Measurements from ENCODE around the gene LIPH. TPM values are rescaled to one million over a fixed set of nuclear protein-coding genes. Genes with fewer than 3 reads are reported as not detected.

LIPH gene
- total RNA-seq, 1 experiment from 2014 or later, result 14.8 TPM

DNA sequence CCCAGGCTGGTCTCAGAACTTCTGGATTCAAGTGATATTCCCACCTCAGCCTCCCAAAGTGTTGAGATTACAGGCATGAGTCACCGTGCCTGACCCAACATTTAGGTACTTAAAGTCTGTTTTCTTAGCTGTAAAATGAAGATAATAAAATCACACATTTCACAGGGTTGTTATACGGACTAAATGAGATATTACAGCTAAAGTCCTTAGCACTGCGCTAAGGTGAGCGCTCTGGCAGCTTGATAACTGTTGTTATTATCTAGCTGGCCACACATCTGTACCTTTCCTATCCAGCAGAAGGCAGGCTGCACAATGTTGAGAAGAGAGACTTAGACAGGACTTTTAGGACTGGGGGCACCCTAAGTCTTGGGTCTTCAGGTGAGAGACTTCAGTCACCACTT lies 2.7 kb upstream of the LIPH start:
- no peak for DNase-seq (ENCODE audit: low read depth)
- in situ Hi-C loops (cut with HindIII; ENCODE audit: low pct_unique_long_range_greater_than_20kb, low sequenced_read_pairs), result no loop called here

DNA sequence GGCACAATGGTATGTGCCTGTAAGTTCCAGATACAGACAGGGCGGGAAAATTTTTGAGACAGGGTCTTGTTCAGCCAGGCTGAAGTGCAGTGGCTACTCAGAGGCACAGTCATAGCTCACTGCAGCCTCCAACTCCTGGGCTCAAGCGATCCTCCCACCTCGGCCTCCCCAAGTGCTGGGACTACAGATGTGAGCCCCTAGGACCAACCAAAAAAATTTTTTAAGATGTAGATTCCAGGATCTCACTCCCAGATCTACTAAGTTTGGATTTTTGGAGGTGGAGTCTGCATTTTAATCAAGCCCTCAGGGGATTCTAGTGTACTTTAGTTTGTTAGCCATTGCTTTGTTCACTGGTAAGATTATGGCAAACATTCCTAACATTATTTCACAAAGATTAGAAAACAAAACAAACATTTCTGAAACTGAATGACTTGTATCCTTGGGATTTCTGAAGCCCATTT lies 2.7 kb downstream of the LIPH start:
- in situ Hi-C loops (cut with HindIII; ENCODE audit: low pct_unique_long_range_greater_than_20kb, low sequenced_read_pairs), result no loop called here
- DNase-seq (ENCODE audit: low read depth), result peak; percentile 70

DNA sequence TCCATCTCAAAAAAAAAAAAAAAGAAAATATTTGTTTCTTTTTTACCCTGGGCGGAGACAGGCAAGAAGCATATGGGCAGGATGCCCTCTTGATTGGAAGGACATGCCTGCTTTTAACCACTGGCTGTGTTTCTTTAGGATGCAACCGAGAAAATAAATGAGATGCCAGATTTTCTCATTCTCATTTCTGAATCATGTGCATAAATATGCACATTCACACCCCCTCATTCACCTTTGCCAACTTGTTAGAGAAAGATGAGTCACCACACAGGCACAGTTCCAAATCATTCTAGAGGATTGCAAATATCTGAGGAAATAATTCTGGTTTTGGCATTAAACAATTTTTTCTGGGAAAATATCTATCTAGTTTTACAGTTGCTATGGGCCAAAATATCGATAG lies 3.3 kb downstream of the LIPH start:
- in situ Hi-C loops (cut with HindIII; ENCODE audit: low pct_unique_long_range_greater_than_20kb, low sequenced_read_pairs), result no loop called here
- DNase-seq (ENCODE audit: low read depth), result peak; percentile 91

DNA sequence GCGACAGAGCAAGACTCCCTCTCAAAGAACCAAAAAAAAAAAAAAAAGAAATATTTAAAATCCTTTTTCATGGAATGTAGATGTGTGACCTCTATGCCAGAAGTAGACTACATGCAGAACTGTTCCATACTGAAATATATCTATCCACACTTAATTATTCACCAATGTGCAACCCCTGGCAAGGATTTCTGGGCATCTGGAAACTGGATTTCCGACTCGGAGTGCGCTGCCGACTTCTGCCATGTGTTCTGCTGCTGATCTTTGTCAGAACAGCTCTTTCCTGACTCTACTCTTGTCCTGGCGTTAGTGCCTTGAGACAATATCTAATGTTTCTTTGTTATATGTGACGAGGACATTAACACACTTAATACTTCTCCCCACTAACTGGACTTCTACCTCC lies 11.7 kb downstream of the LIPH start:
- in situ Hi-C loops (cut with HindIII; ENCODE audit: low pct_unique_long_range_greater_than_20kb, low sequenced_read_pairs), result no loop called here

DNA sequence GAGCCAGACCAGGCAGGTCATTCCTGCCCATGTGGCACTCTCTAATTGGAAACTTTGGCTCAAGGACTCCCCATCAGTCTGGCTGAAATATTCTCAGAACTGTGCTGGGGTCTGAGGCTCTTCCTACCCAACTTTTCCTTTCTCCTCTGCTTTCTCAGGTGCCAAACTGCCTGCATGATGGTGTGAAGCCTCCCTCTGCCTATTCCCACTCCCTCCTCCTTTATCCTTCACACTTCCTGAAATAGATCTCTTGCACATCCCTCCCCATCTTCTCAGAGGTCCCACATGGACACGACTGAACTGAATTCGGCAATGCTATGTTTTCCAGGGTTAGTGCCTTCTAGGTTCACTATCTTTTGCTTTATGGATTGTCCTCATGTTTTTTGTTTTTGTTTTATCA lies 12.5 kb downstream of the LIPH start:
- in situ Hi-C loops (cut with HindIII; ENCODE audit: low pct_unique_long_range_greater_than_20kb, low sequenced_read_pairs), result no loop called here
- no peak for DNase-seq (ENCODE audit: low read depth)

More for the DNA sequence above, 11.7 kb downstream of the LIPH start:
- no peak for DNase-seq (ENCODE audit: low read depth)

DNA sequence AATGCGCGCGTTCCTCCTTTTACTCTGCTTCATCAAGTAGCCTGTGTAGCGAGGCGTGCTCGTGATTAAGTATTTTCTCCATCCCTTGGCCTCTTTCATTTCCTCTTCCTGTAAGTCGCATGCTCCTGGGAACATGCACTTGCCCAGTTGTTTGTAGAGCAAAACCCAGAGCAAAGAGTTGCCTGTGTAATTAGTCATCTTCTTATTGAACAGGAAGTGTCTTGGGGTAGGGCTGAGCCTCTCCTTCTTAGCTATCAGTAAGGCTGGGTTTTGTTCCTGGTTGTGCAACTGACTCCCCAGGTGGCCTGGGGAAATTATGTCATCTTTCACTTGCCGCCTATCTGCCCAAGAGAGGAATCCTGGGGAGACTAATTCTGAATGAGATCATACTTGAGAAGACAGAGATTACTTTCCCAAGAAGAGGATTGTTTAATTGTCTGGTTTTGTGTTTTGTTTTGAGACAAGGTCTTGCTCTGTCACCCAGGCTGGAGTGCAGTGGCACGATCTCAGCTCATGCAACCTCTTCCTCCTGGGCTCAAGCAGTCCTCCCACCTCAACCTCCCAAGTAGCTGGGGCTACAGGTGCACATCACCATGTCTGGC lies 14.9 kb downstream of the LIPH start:
- peak; percentile 98 for DNase-seq (ENCODE audit: low read depth)
- in situ Hi-C loops (cut with HindIII; ENCODE audit: low pct_unique_long_range_greater_than_20kb, low sequenced_read_pairs), result no loop called here

DNA sequence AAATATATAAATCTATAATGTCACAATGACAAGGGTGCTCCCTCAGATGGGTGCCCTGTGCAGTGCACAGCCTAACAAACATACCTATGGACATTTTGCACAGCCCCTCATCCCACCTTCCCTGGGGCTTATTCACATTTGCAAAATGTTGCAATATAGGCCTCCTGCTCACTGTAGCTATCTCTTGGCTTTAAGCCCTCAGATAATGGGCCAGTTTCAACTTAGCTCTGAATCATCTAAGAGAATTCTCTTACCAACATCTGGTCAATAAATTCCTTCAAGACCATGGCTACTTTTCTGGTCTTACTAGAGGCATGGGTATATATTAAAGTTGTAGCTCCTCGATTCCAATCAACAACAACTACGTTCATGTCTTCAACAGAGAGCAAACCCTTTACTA lies 17.9 kb downstream of the LIPH start:
- no peak for DNase-seq (ENCODE audit: low read depth)
- in situ Hi-C loops (cut with HindIII; ENCODE audit: low pct_unique_long_range_greater_than_20kb, low sequenced_read_pairs), result no loop called here

DNA sequence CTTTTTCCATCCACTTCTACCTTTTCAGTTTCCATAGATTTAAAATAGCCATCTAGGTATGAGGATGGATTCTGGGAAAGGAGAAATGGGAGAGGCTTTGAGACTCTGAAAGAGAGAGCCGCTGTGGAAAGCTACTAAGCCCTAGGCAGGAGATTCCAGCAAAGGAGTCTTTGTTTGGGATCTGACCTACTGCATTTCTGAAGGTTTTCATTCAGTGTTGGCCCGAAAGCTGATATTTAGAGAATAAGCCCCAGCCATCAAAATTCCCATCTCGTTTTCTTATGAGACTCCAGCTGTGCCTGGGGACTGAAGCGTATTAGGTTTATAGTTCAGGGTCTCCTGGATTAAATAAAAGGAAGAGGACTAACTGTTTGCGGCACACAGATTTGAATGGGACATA lies 19.5 kb downstream of the LIPH start:
- in situ Hi-C loops (cut with HindIII; ENCODE audit: low pct_unique_long_range_greater_than_20kb, low sequenced_read_pairs), result no loop called here
- no peak for DNase-seq (ENCODE audit: low read depth)

DNA sequence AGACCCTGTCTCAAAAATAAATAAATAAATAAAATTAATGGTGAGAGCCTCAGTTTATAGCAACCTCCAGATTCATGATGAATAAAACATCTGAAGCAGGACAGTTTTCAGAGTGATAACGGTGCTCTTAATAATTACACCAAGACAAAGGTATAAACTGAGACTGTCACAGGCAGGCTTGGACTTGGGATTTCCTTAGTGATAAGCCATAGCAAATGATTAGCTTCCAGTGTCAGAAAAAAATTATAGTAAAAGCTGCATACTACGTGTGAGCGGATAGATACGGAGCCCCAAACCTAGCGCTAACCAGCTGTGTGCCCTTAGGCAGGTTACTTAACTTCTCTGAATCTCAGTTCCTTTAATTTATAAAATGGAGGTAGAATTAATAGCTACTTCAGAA lies 21.5 kb downstream of the LIPH start:
- in situ Hi-C loops (cut with HindIII; ENCODE audit: low pct_unique_long_range_greater_than_20kb, low sequenced_read_pairs), result no loop called here
- DNase-seq (ENCODE audit: low read depth), result no peak

DNA sequence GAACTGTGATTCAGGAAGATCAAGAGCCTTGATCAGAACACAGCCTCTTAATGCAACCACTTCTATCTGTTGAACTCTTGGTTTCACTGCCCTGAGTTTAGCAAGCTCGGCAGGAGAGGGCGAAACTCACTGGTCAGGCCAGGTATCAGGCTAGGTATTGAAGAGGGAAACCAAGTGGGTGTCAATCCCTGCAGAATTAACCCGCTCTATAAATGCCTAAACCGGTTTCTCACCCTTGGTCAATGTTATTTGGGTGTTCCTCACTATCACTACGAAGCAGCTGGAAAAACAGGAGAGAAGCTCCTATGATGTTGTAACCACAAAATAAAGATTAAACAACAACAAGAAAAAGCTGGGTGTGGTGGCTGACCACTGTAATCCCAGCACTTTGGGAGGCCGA lies 23.9 kb downstream of the LIPH start:
- in situ Hi-C loops (cut with HindIII; ENCODE audit: low pct_unique_long_range_greater_than_20kb, low sequenced_read_pairs), result no loop called here

DNA sequence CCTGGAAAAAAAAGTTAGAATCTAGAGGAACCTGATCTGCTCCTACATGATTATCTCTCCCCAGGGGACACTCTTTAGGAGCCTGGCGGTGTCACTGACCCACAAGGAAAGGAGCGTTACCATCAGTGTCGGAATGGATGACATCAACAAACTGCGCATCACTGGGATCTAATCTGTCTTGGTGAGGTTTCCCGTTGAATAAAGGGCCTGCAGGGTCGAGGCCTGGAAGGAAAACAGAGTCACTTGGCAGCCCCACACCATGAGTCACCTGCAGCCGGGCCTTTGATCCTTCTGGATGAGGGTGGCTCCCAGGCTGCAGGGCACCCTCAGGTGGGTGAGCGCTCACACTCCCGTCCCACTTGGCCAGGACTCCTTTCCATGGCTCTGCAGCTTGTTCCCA lies 25.0 kb downstream of the LIPH start:
- no peak for DNase-seq (ENCODE audit: low read depth)
- in situ Hi-C loops (cut with HindIII; ENCODE audit: low pct_unique_long_range_greater_than_20kb, low sequenced_read_pairs), result no loop called here

More for the DNA sequence above, 23.9 kb downstream of the LIPH start:
- DNase-seq (ENCODE audit: low read depth), result no peak

DNA sequence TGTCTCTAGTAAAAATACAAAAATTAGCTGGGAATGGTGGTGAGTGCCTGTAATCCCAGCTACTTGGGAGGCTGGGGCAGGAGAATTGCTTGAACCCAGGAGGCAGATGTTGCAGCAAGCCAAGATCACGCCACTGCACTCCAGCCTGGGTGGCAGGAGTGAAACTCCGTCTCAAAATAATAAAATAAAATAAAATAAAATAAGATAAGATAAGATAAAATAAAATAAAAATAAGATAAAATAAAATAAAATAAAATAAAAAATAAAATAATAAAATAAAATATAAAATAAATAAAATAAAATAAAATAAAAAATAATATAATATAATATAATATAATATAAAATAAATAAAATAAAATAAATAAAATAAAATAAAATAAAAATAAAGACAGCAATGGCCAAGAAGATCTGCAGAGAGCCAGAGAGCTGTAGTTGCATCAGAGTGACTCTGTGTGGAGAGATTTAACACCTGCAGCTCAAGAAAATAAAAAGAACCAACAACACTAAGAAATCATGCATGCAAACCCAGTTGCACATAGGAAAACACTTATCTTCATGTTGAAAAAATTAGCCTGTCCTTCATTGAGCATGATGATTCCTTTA lies 25.9 kb downstream of the LIPH start:
- in situ Hi-C loops (cut with HindIII; ENCODE audit: low pct_unique_long_range_greater_than_20kb, low sequenced_read_pairs), result no loop called here
- DNase-seq (ENCODE audit: low read depth), result no peak

DNA sequence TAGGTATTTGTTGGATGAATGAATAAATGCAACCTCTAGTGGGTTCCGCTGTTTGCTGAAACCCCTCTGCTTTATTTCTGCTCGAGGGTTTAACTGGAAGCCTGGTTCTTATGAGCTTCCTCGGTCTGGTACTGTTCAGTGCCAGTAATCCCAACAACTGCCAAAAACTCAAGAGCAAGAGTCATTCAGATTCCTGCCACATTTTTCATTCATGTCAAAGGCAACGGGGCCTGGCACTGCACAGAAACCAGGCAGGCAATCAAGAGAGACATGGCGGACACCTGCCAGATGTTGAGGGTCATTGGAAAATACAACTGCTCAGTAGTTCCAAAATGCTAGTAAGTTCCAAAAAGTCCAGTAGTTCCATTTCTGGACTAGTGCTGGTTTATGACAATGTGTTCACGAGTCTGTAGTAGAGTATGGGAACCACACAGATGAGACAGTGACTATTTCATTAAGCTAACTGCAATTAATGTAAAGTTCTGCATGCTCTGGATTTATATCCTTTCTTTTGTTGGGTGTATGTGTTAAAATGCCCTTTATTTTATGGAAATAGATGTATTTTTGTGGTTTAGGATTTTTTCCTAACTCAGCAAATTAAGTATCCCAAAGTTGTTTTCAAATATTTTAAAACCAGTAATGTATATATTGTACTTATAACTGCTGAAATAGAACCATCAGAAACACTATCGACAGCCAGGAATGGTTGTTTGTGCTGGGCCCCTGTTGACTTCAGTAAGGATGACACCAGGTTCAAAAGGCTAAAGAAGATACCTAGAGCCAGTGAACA lies 30.8 kb downstream of the LIPH start:
- DNase-seq (ENCODE audit: low read depth), result no peak
- in situ Hi-C loops (cut with HindIII; ENCODE audit: low pct_unique_long_range_greater_than_20kb, low sequenced_read_pairs), result no loop called here

DNA sequence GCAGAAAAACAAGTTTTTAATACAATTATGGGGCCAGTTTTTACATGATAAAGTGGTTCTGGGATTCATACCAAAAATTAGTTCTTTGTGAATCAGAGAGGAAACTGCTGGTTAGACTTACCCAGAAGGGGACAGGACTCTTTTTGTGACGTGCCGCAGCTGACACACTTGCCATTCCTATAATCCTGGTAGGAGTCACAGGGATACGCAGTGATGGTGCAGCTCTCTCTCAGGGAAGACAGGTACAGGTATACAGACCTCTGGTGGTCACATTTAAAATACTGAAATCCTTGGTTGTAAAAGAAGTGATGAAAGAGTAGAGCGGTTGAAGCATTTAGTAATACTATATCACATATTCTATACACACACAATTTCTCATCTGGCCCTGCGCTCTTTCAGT lies 33.4 kb downstream of the LIPH start:
- in situ Hi-C loops (cut with HindIII; ENCODE audit: low pct_unique_long_range_greater_than_20kb, low sequenced_read_pairs), result no loop called here
- no peak for DNase-seq (ENCODE audit: low read depth)

DNA sequence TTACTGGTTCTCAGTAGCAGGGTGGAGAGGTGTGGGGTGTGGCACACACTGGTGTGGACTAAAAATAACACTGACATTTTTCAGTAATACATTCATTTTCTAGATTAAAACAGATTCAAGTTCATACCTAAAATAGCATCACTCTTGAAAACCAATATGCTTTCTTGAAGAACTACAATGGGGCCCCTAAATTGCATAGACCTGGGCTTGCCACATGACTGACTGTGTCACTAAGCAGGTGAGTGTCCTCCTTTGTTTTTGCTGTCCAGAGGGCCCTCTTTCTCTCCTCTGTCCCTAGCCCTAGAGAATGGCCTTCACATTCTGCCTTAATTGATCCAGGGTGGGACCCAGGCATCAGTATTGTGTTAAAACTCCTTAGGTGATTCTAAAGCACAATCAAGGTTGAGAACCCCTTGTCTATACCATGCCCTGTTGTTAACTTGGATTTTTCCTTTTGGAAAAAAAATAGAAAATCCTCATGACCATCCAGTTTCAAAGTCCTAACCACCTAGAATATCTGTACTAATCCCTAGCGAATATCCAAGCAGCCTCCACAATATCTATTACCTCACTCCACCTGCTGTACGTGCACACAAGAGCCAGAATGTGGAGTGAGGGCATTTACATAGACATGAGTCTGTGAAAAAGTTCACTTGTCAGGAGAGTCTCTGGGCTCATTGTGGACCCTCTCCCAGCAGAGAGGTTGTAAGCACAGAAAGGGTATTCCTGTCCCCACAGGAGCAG lies 34.8 kb downstream of the LIPH start:
- in situ Hi-C loops (cut with HindIII; ENCODE audit: low pct_unique_long_range_greater_than_20kb, low sequenced_read_pairs), result no loop called here
- DNase-seq (ENCODE audit: low read depth), result no peak

DNA sequence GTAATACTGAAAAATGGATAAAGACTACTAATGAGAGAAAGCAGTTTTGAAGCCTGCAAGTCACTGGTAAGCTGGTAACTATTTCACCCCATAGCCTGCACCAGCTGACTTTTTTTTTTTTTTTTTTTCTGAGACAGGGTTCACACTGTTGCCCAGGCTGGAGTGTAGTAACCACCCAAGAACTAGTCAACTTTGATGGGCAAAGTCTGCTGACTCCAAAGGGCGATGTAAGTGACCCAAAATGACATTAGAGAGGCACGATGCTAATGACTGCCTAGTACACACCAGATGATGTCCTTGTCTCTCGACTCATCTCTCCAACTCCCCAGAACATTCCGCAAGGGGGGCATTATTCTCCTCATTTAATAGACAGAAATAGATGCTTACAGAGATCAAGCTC lies 40.7 kb downstream of the LIPH start:
- in situ Hi-C loops (cut with HindIII; ENCODE audit: low pct_unique_long_range_greater_than_20kb, low sequenced_read_pairs), result no loop called here
- no peak for DNase-seq (ENCODE audit: low read depth)

DNA sequence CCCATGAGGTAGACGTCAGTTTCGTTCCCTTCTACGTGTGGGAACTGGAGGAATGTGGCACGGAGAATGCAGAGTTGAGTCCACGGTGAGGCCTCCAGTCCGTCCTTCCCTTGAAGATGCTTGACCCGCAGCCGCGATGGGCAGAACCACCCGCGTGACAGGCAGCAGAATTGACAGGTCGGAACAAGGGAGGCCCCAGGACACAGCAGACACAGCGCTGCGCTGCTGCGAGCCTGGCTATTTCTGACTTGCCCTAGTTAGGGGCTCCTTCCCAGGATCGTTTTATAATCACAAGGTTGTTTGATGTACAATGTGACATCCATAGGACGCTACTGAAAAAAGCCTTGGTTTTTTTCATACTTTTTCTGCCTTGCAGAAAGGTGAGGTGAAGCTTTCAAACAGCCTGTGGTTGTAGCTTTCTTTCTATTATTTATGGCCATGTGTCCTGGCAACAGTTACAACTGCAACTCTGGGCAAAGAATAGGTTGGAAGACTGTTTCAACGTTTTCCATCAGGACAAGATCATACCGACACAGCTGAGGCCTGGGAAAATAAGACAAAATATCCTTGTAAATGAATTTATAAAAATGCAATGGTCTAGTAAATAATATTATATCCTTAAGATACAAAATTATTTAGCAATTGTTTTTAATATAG lies 43.9 kb downstream of the LIPH start:
- DNase-seq (ENCODE audit: low read depth), result no peak
- in situ Hi-C loops (cut with HindIII; ENCODE audit: low pct_unique_long_range_greater_than_20kb, low sequenced_read_pairs), result no loop called here

DNA sequence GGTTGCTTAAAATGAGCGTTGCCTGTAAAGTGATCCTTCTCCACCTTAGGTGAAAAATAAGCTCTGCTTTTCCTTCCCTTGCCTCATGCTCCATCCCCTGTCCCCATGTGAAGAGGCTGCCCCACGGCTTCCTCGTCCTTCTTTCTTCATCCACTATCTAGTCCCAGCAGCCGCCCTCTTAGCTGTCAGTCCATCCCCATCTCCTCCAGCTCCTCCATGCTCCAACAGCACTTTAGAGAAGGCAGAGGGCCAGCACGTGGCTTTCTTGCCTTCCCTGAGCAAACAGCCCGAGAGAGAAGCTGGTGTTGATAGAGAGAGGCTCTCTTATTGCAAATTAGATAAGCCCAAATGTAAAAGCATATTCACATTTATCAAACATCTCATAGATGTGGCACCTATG lies 44.5 kb downstream of the LIPH start:
- in situ Hi-C loops (cut with HindIII; ENCODE audit: low pct_unique_long_range_greater_than_20kb, low sequenced_read_pairs), result no loop called here
- no peak for DNase-seq (ENCODE audit: low read depth)
